DOHH2 (cell line): ENCODE data around the gene OLFM4.

Experiments used
- H3F3A ChIP-seq: fragments of 200-600 bp; sonication (generic), shearing (Covaris generic); 2 replicates; pipeline ENCODE4 v1.6.0; 2016; ENCODE audit warnings: antibody characterized with exemption, mild to moderate bottlenecking; ENCODE audit not compliant: control insufficient read depth, insufficient read depth
- H3K27ac ChIP-seq: fragments of 200-600 bp; sonication (generic); 2 replicates; pipeline ENCODE4 v1.5.1; 2014; ENCODE audit warnings: low read depth, mild to moderate bottlenecking, low read length, moderate library complexity
- H3K27me3 ChIP-seq: fragments of 200-600 bp; sonication (generic); 2 replicates; pipeline ENCODE4 v1.6.1; 2014; ENCODE audit warnings: mild to moderate bottlenecking, low read length, mixed read lengths; ENCODE audit not compliant: control insufficient read depth
- H3K36me3 ChIP-seq: fragments of 200-600 bp; sonication (generic); 2 replicates; pipeline ENCODE4 v1.6.1; 2014; ENCODE audit warnings: mild to moderate bottlenecking, low read length, moderate library complexity, mixed read lengths; ENCODE audit not compliant: control insufficient read depth
- H3K4me1 ChIP-seq: fragments of 200-600 bp; sonication (generic); 2 replicates; pipeline ENCODE4 v1.6.1; 2014; ENCODE audit warnings: mild to moderate bottlenecking, low read length, mixed read lengths; ENCODE audit not compliant: control insufficient read depth
- H3K4me2 ChIP-seq: fragments of 200-600 bp; sonication (generic); 2 replicates; pipeline ENCODE4 v1.6.0; 2014; ENCODE audit warnings: mild to moderate bottlenecking, low read length, moderate library complexity
- H3K4me3 ChIP-seq: fragments of 200-600 bp; sonication (generic); 2 replicates; pipeline ENCODE4 v1.5.1; 2014; ENCODE audit warnings: mild to moderate bottlenecking, low read length, mixed read lengths
- H3K79me2 ChIP-seq: fragments of 200-600 bp; sonication (generic); 2 replicates; pipeline ENCODE4 v1.6.1; 2014; ENCODE audit warnings: mild to moderate bottlenecking, low read length, mixed read lengths; ENCODE audit not compliant: control insufficient read depth
- H3K9me2 ChIP-seq: fragments of 200-600 bp; sonication (generic); replicated peaks from 2 replicates; pipeline ENCODE4 v1.6.1; 2014; ENCODE audit warnings: mild to moderate bottlenecking, low read length, mixed read lengths; ENCODE audit not compliant: control insufficient read depth
- H3K9me3 ChIP-seq: fragments of 200-600 bp; sonication (generic); 2 replicates; pipeline ENCODE4 v1.6.1; 2014; ENCODE audit warnings: antibody characterized with exemption, low read length, mixed read lengths; ENCODE audit not compliant: control insufficient read depth, insufficient read depth
- H4K20me1 ChIP-seq: fragments of 200-600 bp; sonication (generic); 2 replicates; pipeline ENCODE4 v1.6.0; 2014; ENCODE audit warnings: low read depth, mild to moderate bottlenecking, antibody characterized with exemption, low read length, moderate library complexity; ENCODE audit not compliant: control insufficient read depth, insufficient read depth
- CTCF ChIP-seq: fragments of 200-600 bp; sonication (generic); IDR thresholded peaks from one replicate; pipeline ENCODE4 v1.5.1; 2014; ENCODE audit warnings: antibody characterized with exemption, mild to moderate bottlenecking, low read depth, low read length; ENCODE audit not compliant: poor library complexity, severe bottlenecking
- EZH2phosphoT487 ChIP-seq: fragments of 200-600 bp; sonication (generic); IDR thresholded peaks from 2 replicates; pipeline ENCODE4 v1.6.1; 2017; ENCODE audit warnings: borderline replicate concordance, mild to moderate bottlenecking, antibody characterized with exemption, low read length, moderate library complexity, mixed read lengths

Gene OLFM4

GRCh38 chr13:53069800-53070199 lies 41.2 kb downstream of the OLFM4 start:
- Histone ChIP-seq H3K4me3 (no peak overlapping the region), H3K4me2 (no peak overlapping the region), H4K20me1 (no peaks in the 10 kb centered on the region), H3F3A (no peaks in the 10 kb centered on the region), H3K36me3 (no peaks in the 10 kb centered on the region), H3K27me3 (no peaks in the 10 kb centered on the region), H3K79me2 (no peaks in the 10 kb centered on the region), H3K9me2 (no peaks in the 10 kb centered on the region), H3K9me3 (no peaks in the 10 kb centered on the region), H3K4me1 (no peaks in the 10 kb centered on the region), H3K27ac (no peak overlapping the region)
- no peak for TF ChIP-seq EZH2phosphoT487
- TF ChIP-seq CTCF, result no peak

- TF ChIP-seq CTCF (no peak), EZH2phosphoT487 (no peak)
- Histone ChIP-seq H3K9me3 (no peaks in the 10 kb centered on the region), H3F3A (no peaks in the 10 kb centered on the region), H3K9me2 (no peaks in the 10 kb centered on the region; the same call in 1 of the 2 replicates), H3K36me3 (no peaks in the 10 kb centered on the region), H3K27me3 (no peaks in the 10 kb centered on the region), H3K4me1 (no peaks in the 10 kb centered on the region), H3K4me2 (no peak overlapping the region), H3K79me2 (no peaks in the 10 kb centered on the region), H3K27ac (no peak overlapping the region), H4K20me1 (no peaks in the 10 kb centered on the region), H3K4me3 (no peak overlapping the region)
Observed at GRCh38 chr13:53073711-53074110, 45.1 kb downstream of the OLFM4 start.

- no peaks in the 10 kb centered on the region for H3K4me1 ChIP-seq
- no peaks in the 10 kb centered on the region for H3K36me3 ChIP-seq
- no peaks in the 10 kb centered on the region for H3F3A ChIP-seq
- TF ChIP-seq CTCF (no peak), EZH2phosphoT487 (no peak)
- H3K4me3 ChIP-seq, result no peak overlapping the region
- no peak overlapping the region for H3K4me2 ChIP-seq
- H3K9me3 ChIP-seq, result no peaks in the 10 kb centered on the region
- no peak overlapping the region for H3K27ac ChIP-seq
- H3K27me3 ChIP-seq, result no peaks in the 10 kb centered on the region
- H3K9me2 ChIP-seq, result no peaks in the 10 kb centered on the region; the same call in 1 of the 2 replicates
- H4K20me1 ChIP-seq, result no peaks in the 10 kb centered on the region
- no peaks in the 10 kb centered on the region for H3K79me2 ChIP-seq
Observed at GRCh38 chr13:53074114-53074513, 45.5 kb downstream of the OLFM4 start.
